Activated CD4-positive, alpha-beta T cell treated with anti-CD3 and anti-CD28 coated beads for 36 hours (primary cell): ENCODE measurements around the gene OR1G1. TPM values are rescaled to one million over a fixed set of nuclear protein-coding genes. Genes with fewer than 3 reads are reported as not detected.
"Not testable (repeated sequence)": the region's sequence is repeated elsewhere in the genome, so short reads cannot be mapped to it uniquely, and the experiment has no call there.

ENCODE experiments used
- ATAC-seq: fragments of 200-7000 bp; cut with Tn5 transposase; one replicate; pipeline ENCODE4 v1.10.0; 2021; ENCODE audit warnings: mild to moderate bottlenecking, moderate library complexity
- CTCF ChIA-PET: fragments of 350-600 bp; sonication (Branson Sonifier 250); formaldehyde crosslinking; loops from one replicate; lab custom pipeline; 2021; ENCODE audit warnings: antibody characterized with exemption; lab: Charles Lee
- POLR2A ChIA-PET: fragments of 350-600 bp; sonication (Branson Sonifier 250); formaldehyde crosslinking; loops from one replicate; lab custom pipeline; 2021; ENCODE audit warnings: antibody characterized with exemption, inconsistent platforms; lab: Charles Lee
- DNase-seq: peaks from one replicate; pipeline ENCODE4 v3.0.0-alpha.2; 2020
- H3K27ac Mint-ChIP-seq: one replicate; pipeline ENCODE4 v1.8.0; 2021; ENCODE audit warnings: mixed read lengths
- H3K27me3 Mint-ChIP-seq: one replicate; pipeline ENCODE4 v1.8.0; 2021; ENCODE audit warnings: mixed read lengths
- H3K36me3 Mint-ChIP-seq: one replicate; pipeline ENCODE4 v1.8.0; 2021; ENCODE audit warnings: low read depth, mixed read lengths
- H3K4me1 Mint-ChIP-seq: one replicate; pipeline ENCODE4 v1.8.0; 2021; ENCODE audit warnings: mixed read lengths
- H3K4me3 Mint-ChIP-seq: one replicate; pipeline ENCODE4 v1.8.0; 2021; ENCODE audit warnings: mild to moderate bottlenecking, moderate library complexity, mixed read lengths
- H3K9me3 Mint-ChIP-seq: one replicate; pipeline ENCODE4 v1.8.0; 2021; ENCODE audit warnings: low read depth, mixed read lengths
- intact Hi-C, 2 experiments: fragments of 100-400 bp; cut with DNase I in 1 of 2; cut with micrococcal nuclease in 1 of 2; formaldehyde crosslinking; loops; one replicate each; pipeline versions ENCODE4 v1.14.2 to v1.15.1; 2022 to 2024; cut with DNase I, micrococcal nuclease
- total RNA-seq, 2 experiments: library from RNA; stranded (reverse); gene quantifications; one replicate each; pipeline ENCODE4 v1.2.3, GENCODE V29; 2021

The OR1G1 gene
- total RNA-seq: not detected

GRCh38 chr17:3127451-3127850 lies at the start of gene OR1G1:
Gene OR1G1 (minus strand): TSS chr17:3127551. CDS start chr17:3127551, 0 bp downstream.
- DNase-seq: no peak
- no peak for ATAC-seq
- intact Hi-C loops: no loop called here
- ChIA-PET CTCF (no interaction called here), POLR2A (no interaction called here)
- Mint-ChIP-seq H3K27me3 (peaks cover 18% of the 10 kb centered on the region), H3K36me3 (no peaks in the 10 kb centered on the region), H3K4me1 (no peaks in the 10 kb centered on the region), H3K9me3 (no peaks in the 10 kb centered on the region), H3K4me3 (no peak within 1 kb of the TSS), H3K27ac (no peak within 1 kb of the TSS)

- ChIA-PET POLR2A (no interaction called here), CTCF (no interaction called here)
- Mint-ChIP-seq H3K4me3 (no peak overlapping the region), H3K9me3 (peaks cover 5% of the 10 kb centered on the region), H3K36me3 (no peaks in the 10 kb centered on the region), H3K27ac (no peak overlapping the region), H3K27me3 (peaks cover 9% of the 10 kb centered on the region), H3K4me1 (peaks cover 2% of the 10 kb centered on the region)
- intact Hi-C loops: no loop called here
- no peak for ATAC-seq
- DNase-seq: no peak
These were observed 40.2 kb upstream of the OR1G1 start for GRCh38 chr17:3167574-3167973.

GRCh38 chr17:3157218-3157617 lies 29.9 kb upstream of the OR1G1 start:
- H3K9me3 Mint-ChIP-seq: peaks cover 1% of the 10 kb centered on the region

GRCh38 chr17:3137494-3137893 lies 10.1 kb upstream of the OR1G1 start:
- ATAC-seq, H3K27me3 Mint-ChIP-seq, H3K27ac Mint-ChIP-seq, CTCF ChIA-PET, H3K36me3 Mint-ChIP-seq, H3K4me3 Mint-ChIP-seq, H3K9me3 Mint-ChIP-seq, POLR2A ChIA-PET, intact Hi-C loops, H3K4me1 Mint-ChIP-seq, DNase-seq: not testable (repeated sequence)

More at GRCh38 chr17:3157218-3157617, 29.9 kb upstream of the OR1G1 start:
- no peak overlapping the region for H3K27ac Mint-ChIP-seq
- no peak overlapping the region for H3K4me3 Mint-ChIP-seq
- CTCF ChIA-PET: no interaction called here
- H3K27me3 Mint-ChIP-seq: peaks cover 16% of the 10 kb centered on the region
- no peak for DNase-seq
- H3K36me3 Mint-ChIP-seq: no peaks in the 10 kb centered on the region
- H3K4me1 Mint-ChIP-seq: no peaks in the 10 kb centered on the region
- POLR2A ChIA-PET: no interaction called here
- ATAC-seq: no peak
- intact Hi-C loops: no loop called here

GRCh38 chr17:3104322-3104721 lies 23.0 kb downstream of the OR1G1 start, which contains the start of gene OR1D2:
Gene OR1D2 (minus strand): TSS chr17:3104422. CDS start chr17:3092996, 11,426 bp downstream.
- ChIA-PET CTCF (no interaction called here), POLR2A (no interaction called here)
- Mint-ChIP-seq H3K4me3 (no peak within 1 kb of the TSS), H3K4me1 (no peaks in the 10 kb centered on the region), H3K27ac (no peak within 1 kb of the TSS), H3K9me3 (peaks cover 15% of the 10 kb centered on the region), H3K36me3 (no peaks in the 10 kb centered on the region), H3K27me3 (peaks cover 10% of the 10 kb centered on the region)
- no peak for ATAC-seq
- intact Hi-C loops: no loop called here
- no peak for DNase-seq

Other genes with a start within 250 kb of the OR1G1 start
- gene OR1D5, start 63.9 kb downstream of the OR1G1 start, total RNA-seq: not detected
- not detected for gene OR1D2, start 23.1 kb downstream of the OR1G1 start, total RNA-seq
- gene OR1A2, start 70.0 kb upstream of the OR1G1 start, total RNA-seq: not detected
- gene OR1A1, start 80.1 kb upstream of the OR1G1 start, total RNA-seq: not detected
- gene OR3A1, start 170.8 kb upstream of the OR1G1 start, total RNA-seq: under 1 TPM; 0.25 to 0.56 TPM